ENCODE measurements around the gene MCRS1. TPM values are rescaled to one million over a fixed set of nuclear protein-coding genes. Genes with fewer than 3 reads are reported as not detected.
"Not testable (repeated sequence)": the region's sequence is repeated elsewhere in the genome, so short reads cannot be mapped to it uniquely, and the experiment has no call there.

MCRS1 gene
- polyA plus RNA-seq, 3 donors, result 50.3 to 88.8 (median 52.3) TPM

DNA sequence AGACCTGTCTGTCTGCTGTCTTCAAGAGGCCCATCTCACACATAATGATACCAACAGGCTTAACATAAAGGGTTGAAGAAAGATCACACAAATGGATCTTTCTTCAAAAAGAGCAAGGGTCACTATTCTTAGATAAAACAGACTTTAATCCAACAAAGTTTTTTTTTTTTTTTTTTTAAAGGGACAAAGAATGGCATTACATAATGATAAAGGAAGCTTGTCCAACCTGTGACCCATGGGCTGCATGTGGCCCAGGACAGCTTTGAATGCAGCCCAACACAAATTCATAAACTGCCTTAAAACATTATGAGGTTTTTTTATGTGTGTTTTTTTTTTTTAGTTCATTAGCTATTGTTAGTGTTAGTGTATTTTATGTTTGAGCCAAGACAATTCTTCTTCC lies 44.3 kb upstream of the MCRS1 start:
- peaks cover 0 to 16% of the 10 kb centered on the region in 2 donors for H3K9me3 ChIP-seq (replicated peaks in 1 of 2; ENCODE audit: control insufficient read depth in 1 of 2, insufficient read depth in 1 of 2, low read length in 2 of 2)
- no peaks in the 10 kb centered on the region for H3K79me2 ChIP-seq (ENCODE audit: insufficient read depth, low read length)
- no peaks in the 10 kb centered on the region for H3K4me1 ChIP-seq (ENCODE audit: control insufficient read depth in 1 of 2, insufficient read depth in 2 of 2, low read length in 2 of 2)
- H3K4me3 Mint-ChIP-seq, result no peak overlapping the region
- TF ChIP-seq, protein P1, sequence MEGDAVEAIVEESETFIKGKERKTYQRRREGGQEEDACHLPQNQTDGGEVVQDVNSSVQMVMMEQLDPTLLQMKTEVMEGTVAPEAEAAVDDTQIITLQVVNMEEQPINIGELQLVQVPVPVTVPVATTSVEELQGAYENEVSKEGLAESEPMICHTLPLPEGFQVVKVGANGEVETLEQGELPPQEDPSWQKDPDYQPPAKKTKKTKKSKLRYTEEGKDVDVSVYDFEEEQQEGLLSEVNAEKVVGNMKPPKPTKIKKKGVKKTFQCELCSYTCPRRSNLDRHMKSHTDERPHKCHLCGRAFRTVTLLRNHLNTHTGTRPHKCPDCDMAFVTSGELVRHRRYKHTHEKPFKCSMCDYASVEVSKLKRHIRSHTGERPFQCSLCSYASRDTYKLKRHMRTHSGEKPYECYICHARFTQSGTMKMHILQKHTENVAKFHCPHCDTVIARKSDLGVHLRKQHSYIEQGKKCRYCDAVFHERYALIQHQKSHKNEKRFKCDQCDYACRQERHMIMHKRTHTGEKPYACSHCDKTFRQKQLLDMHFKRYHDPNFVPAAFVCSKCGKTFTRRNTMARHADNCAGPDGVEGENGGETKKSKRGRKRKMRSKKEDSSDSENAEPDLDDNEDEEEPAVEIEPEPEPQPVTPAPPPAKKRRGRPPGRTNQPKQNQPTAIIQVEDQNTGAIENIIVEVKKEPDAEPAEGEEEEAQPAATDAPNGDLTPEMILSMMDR (IDR thresholded peaks at IDR 0.05), result no peak
- H3K9ac ChIP-seq (ENCODE audit: insufficient read depth, low read length, poor library complexity, severe bottlenecking), result no peak overlapping the region
- no peaks in the 10 kb centered on the region for H3K36me3 ChIP-seq (replicated peaks in 1 of 2; ENCODE audit: control insufficient read depth in 1 of 2, insufficient read depth in 2 of 2, low read length in 2 of 2)
- no peaks in the 10 kb centered on the region for H4K20me1 ChIP-seq (ENCODE audit: insufficient read depth, low read length)
- H3K4me1 Mint-ChIP-seq, result no peaks in the 10 kb centered on the region
- H3K27me3 Mint-ChIP-seq (ENCODE audit: low read depth in 3 of 3), result peaks cover 5 to 26% (median 19%) of the 10 kb centered on the region in 3 donors
- H3K4me3 ChIP-seq (replicated peaks in 1 of 3; ENCODE audit: low read depth in 2 of 3, low read length in 3 of 3), result no peak overlapping the region
- H3K27ac ChIP-seq (ENCODE audit: low read depth in 1 of 2, low read length in 2 of 2), result no peak overlapping the region
- intact Hi-C loops (cut with micrococcal nuclease), result no loop called here
- no peak overlapping the region for H3K4me2 ChIP-seq (replicated peaks; ENCODE audit: extremely low read depth, low read length, poor library complexity, severe bottlenecking)
- no peak overlapping the region for H2AFZ ChIP-seq (ENCODE audit: insufficient read depth, low read depth, low read length, poor library complexity, severe bottlenecking)
- DNase-seq, result no peak
- H3K27ac Mint-ChIP-seq, result no peak overlapping the region
- peaks cover 5 to 31% (median 26%) of the 10 kb centered on the region in 7 donors for H3K9me3 Mint-ChIP-seq
- H3K27me3 ChIP-seq (ENCODE audit: control insufficient read depth in 2 of 2, insufficient read depth in 2 of 2, low read length in 2 of 2), result peaks cover 0 to 5% of the 10 kb centered on the region in 2 donors
- no peaks in the 10 kb centered on the region for H3K36me3 Mint-ChIP-seq

DNA sequence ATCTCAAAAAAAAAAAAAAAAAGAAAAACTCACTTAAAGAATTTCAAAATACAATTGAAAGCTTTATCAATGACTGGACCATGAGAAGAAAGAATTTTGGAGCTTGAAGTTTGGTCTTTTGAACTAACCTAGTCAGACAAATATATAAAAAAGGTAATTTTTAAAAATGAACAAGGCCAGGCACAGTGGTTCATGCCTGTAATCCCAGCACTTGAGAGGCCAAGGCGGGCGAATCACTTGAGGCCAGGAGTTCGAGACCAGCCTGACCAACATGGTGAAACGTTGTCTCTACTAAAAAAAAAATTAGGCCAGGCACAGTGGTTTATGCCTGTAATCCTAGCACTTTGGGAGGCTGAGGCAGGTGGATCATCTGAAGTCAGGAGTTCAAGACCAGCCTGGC lies 42.8 kb upstream of the MCRS1 start:
- WGBS (ENCODE audit: insufficient coverage), result 95% methylated on average over 3 of the region's 4 CpGs
- peaks cover 5 to 28% (median 24%) of the 10 kb centered on the region in 7 donors for H3K9me3 Mint-ChIP-seq
- not testable (repeated sequence) for H3K27ac ChIP-seq (ENCODE audit: low read depth in 1 of 2, low read length in 2 of 2); H3K4me3 Mint-ChIP-seq; H2AFZ ChIP-seq (ENCODE audit: insufficient read depth, low read depth, low read length, poor library complexity, severe bottlenecking); DNase-seq; H3K36me3 ChIP-seq (replicated peaks in 1 of 2; ENCODE audit: control insufficient read depth in 1 of 2, insufficient read depth in 2 of 2, low read length in 2 of 2); H3K4me1 ChIP-seq (ENCODE audit: control insufficient read depth in 1 of 2, insufficient read depth in 2 of 2, low read length in 2 of 2); H3K36me3 Mint-ChIP-seq; H4K20me1 ChIP-seq (ENCODE audit: insufficient read depth, low read length); H3K9ac ChIP-seq (ENCODE audit: insufficient read depth, low read length, poor library complexity, severe bottlenecking); H3K4me2 ChIP-seq (replicated peaks; ENCODE audit: extremely low read depth, low read length, poor library complexity, severe bottlenecking); H3K27ac Mint-ChIP-seq; H3K27me3 ChIP-seq (ENCODE audit: control insufficient read depth in 2 of 2, insufficient read depth in 2 of 2, low read length in 2 of 2); H3K4me1 Mint-ChIP-seq; H3K4me3 ChIP-seq (replicated peaks in 1 of 3; ENCODE audit: low read depth in 2 of 3, low read length in 3 of 3); H3K79me2 ChIP-seq (ENCODE audit: insufficient read depth, low read length)
- intact Hi-C loops (cut with micrococcal nuclease), result loop anchor here in 1 of 2 donors (2.0 kb wide), 1 partner anchor 24 kb away; no protein-coding TSS in a partner anchor
- peaks cover 2 to 26% (median 17%) of the 10 kb centered on the region in 3 donors for H3K27me3 Mint-ChIP-seq (ENCODE audit: low read depth in 3 of 3)
- peaks cover 0 to 16% of the 10 kb centered on the region in 2 donors for H3K9me3 ChIP-seq (replicated peaks in 1 of 2; ENCODE audit: control insufficient read depth in 1 of 2, insufficient read depth in 1 of 2, low read length in 2 of 2)
